ENCODE results near the gene DOCK4.
A peak's percentile ranks its signal among the peaks of the same experiment; 100 is the strongest.

DOCK4 gene

GRCh38 chr7:111892588-111892987 is 313.6 kb downstream of the DOCK4 start:
- DNase-seq (ENCODE audit: low spot score) = no peak

GRCh38 chr7:111887734-111888133 is 318.5 kb downstream of the DOCK4 start:
- DNase-seq (ENCODE audit: low spot score) = no peak

GRCh38 chr7:111886233-111886632 is 320.0 kb downstream of the DOCK4 start:
- no peak for DNase-seq (ENCODE audit: low spot score)

GRCh38 chr7:111883241-111883640 is 323.0 kb downstream of the DOCK4 start:
- no peak for DNase-seq (ENCODE audit: low spot score)

GRCh38 chr7:111878785-111879184 is 327.4 kb downstream of the DOCK4 start:
- no peak for DNase-seq (ENCODE audit: low spot score)

GRCh38 chr7:111877931-111878330 is 328.3 kb downstream of the DOCK4 start:
- DNase-seq (ENCODE audit: low spot score) = no peak

GRCh38 chr7:111873963-111874690 is 332.1 kb downstream of the DOCK4 start:
- DNase-seq (ENCODE audit: low spot score) = no peak

- DNase-seq (ENCODE audit: low spot score) = no peak
These were observed 332.9 kb downstream of the DOCK4 start for GRCh38 chr7:111873326-111873646.

- DNase-seq (ENCODE audit: low spot score) = no peak
These were observed 333.5 kb downstream of the DOCK4 start for GRCh38 chr7:111872450-111873325.

- no peak for DNase-seq (ENCODE audit: low spot score)
These were observed 334.9 kb downstream of the DOCK4 start for GRCh38 chr7:111871283-111871682.

GRCh38 chr7:111869280-111869679 is 336.9 kb downstream of the DOCK4 start:
- DNase-seq (ENCODE audit: low spot score) = no peak

GRCh38 chr7:111867348-111867931 is 338.8 kb downstream of the DOCK4 start:
- DNase-seq (ENCODE audit: low spot score) = no peak

GRCh38 chr7:111866787-111867186 is 339.4 kb downstream of the DOCK4 start:
- no peak for DNase-seq (ENCODE audit: low spot score)

GRCh38 chr7:111865430-111865829 is 340.8 kb downstream of the DOCK4 start:
- no peak for DNase-seq (ENCODE audit: low spot score)

- DNase-seq (ENCODE audit: low spot score) = no peak
These were observed 341.8 kb downstream of the DOCK4 start for GRCh38 chr7:111864291-111864976.

GRCh38 chr7:111863269-111863668 is 342.9 kb downstream of the DOCK4 start:
- DNase-seq (ENCODE audit: low spot score) = no peak

- DNase-seq (ENCODE audit: low spot score) = no peak
These were observed 346.0 kb downstream of the DOCK4 start for GRCh38 chr7:111860248-111860647.

- no peak for DNase-seq (ENCODE audit: low spot score)
These were observed 347.9 kb downstream of the DOCK4 start for GRCh38 chr7:111858331-111858730.

GRCh38 chr7:111855842-111856227 is 350.4 kb downstream of the DOCK4 start:
- DNase-seq (ENCODE audit: low spot score) = peak; percentile 24

GRCh38 chr7:111855161-111855841 is 350.9 kb downstream of the DOCK4 start:
- DNase-seq (ENCODE audit: low spot score) = peak; percentile 81

GRCh38 chr7:111853201-111853990 is 352.8 kb downstream of the DOCK4 start:
- peak; percentile 19 for DNase-seq (ENCODE audit: low spot score)

All from NAMALWA (cell line).